KMS-11 (cell line): ENCODE measurements around the gene NES.

ENCODE experiments used
- H2AFZ ChIP-seq: fragments of 200-600 bp; sonication (generic); 2 replicates; pipeline ENCODE4 v1.6.1; 2016; ENCODE audit warnings: antibody characterized with exemption, mixed run types, low read depth
- H3K27ac ChIP-seq: fragments of 200-600 bp; sonication (generic); 2 replicates; pipeline ENCODE4 v1.6.1; 2016; ENCODE audit warnings: mild to moderate bottlenecking, mixed run types
- H3K27me3 ChIP-seq: fragments of 200-600 bp; sonication (generic); 2 replicates; pipeline ENCODE4 v1.6.1; 2017; ENCODE audit warnings: mild to moderate bottlenecking, low read depth, mixed run types, moderate library complexity; ENCODE audit not compliant: insufficient read depth
- H3K36me3 ChIP-seq: fragments of 200-600 bp; sonication (generic); 2 replicates; pipeline ENCODE4 v1.6.1; 2017; ENCODE audit warnings: mild to moderate bottlenecking, mixed run types; ENCODE audit not compliant: insufficient read depth
- H3K4me1 ChIP-seq: fragments of 200-600 bp; sonication (generic); 2 replicates; pipeline ENCODE4 v1.6.1; 2016; ENCODE audit warnings: mild to moderate bottlenecking, low read depth, mixed run types; ENCODE audit not compliant: poor library complexity, severe bottlenecking
- H3K4me2 ChIP-seq: fragments of 200-600 bp; sonication (generic); 2 replicates; pipeline ENCODE4 v1.7.0; 2016; ENCODE audit warnings: mild to moderate bottlenecking, mixed run types
- H3K4me3 ChIP-seq: fragments of 200-600 bp; sonication (generic); IDR thresholded peaks from 2 replicates; pipeline ENCODE4 v1.6.1; 2017; ENCODE audit warnings: low read depth, low read length, mixed read lengths; ENCODE audit not compliant: insufficient read depth
- H3K79me2 ChIP-seq: fragments of 200-600 bp; sonication (generic); 2 replicates; pipeline ENCODE4 v1.6.1; 2016; ENCODE audit warnings: low read depth, mixed run types; ENCODE audit not compliant: insufficient read depth
- H3K9ac ChIP-seq: fragments of 200-600 bp; sonication (generic); 2 replicates; pipeline ENCODE4 v1.6.1; 2016; ENCODE audit warnings: mild to moderate bottlenecking, mixed run types
- H4K20me1 ChIP-seq: fragments of 200-600 bp; sonication (generic); 2 replicates; pipeline ENCODE4 v1.6.1; 2016; ENCODE audit warnings: mild to moderate bottlenecking, mixed run types; ENCODE audit not compliant: insufficient read depth
- TF ChIP-seq, protein P1 (sequence below): fragments of 200-600 bp; sonication (generic); conservative IDR thresholded peaks from 2 replicates; pipeline ENCODE4 v1.6.1; 2017; ENCODE audit warnings: low read depth, mild to moderate bottlenecking, antibody characterized with exemption, low read length, moderate library complexity, mixed read lengths

The NES gene

DNA sequence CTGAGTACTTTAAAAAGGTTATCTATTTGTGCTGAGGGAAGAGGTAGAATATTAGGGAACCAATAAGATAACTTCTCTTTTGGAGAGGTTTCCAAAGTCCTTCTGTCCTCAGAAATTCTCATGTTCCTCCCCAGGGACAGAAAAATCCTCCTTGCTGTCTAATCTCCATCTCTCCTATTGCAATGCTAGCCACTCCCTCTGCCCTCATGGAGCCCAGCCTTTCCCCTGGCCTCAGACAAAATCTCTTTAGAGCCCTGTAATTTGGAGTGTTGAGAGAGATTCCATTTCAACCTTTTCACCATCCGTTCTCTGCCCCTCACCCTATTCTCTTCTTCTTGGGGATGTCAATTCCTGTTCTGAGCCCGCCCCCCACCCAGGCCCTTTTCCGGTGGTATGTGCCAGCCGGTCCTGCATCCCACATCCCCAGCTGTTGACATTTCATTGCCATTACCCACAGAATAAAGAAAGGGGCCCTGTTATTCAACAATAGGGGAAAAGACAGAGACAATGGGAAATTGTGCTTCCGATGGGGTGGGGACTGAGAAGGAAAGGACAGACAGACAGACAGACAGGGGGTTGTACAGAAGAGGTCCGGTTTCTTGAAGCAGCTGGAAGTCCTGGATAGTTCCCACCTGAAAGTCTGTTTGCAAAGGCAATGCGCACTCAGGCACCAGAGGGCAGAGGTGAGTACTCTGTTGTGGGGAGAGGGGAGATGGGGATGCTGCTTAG lies 58.2 kb downstream of the NES start, which contains the start of gene HAPLN2:
Gene HAPLN2 (plus strand): TSS at position 563 of the 729 bp plus-strand sequence. CDS start 4,076 bp downstream, outside the sequence.
- Histone ChIP-seq H3K4me3 (no peak within 1 kb of the TSS), H3K27ac (no peak within 1 kb of the TSS), H3K79me2 (no peaks in the 10 kb centered on the region), H4K20me1 (no peaks in the 10 kb centered on the region), H3K9ac (no peak within 1 kb of the TSS), H3K4me2 (no peak within 1 kb of the TSS), H3K27me3 (peaks cover 99% of the 10 kb centered on the region), H3K36me3 (no peaks in the 10 kb centered on the region), H2AFZ (no peak within 1 kb of the TSS), H3K4me1 (peaks cover 9% of the 10 kb centered on the region)
- TF ChIP-seq, protein P1, sequence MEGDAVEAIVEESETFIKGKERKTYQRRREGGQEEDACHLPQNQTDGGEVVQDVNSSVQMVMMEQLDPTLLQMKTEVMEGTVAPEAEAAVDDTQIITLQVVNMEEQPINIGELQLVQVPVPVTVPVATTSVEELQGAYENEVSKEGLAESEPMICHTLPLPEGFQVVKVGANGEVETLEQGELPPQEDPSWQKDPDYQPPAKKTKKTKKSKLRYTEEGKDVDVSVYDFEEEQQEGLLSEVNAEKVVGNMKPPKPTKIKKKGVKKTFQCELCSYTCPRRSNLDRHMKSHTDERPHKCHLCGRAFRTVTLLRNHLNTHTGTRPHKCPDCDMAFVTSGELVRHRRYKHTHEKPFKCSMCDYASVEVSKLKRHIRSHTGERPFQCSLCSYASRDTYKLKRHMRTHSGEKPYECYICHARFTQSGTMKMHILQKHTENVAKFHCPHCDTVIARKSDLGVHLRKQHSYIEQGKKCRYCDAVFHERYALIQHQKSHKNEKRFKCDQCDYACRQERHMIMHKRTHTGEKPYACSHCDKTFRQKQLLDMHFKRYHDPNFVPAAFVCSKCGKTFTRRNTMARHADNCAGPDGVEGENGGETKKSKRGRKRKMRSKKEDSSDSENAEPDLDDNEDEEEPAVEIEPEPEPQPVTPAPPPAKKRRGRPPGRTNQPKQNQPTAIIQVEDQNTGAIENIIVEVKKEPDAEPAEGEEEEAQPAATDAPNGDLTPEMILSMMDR, result peak; percentile 85
